Measurements from ENCODE around the gene COL9A3.

The COL9A3 gene

GRCh38 chr20:62880147-62880934 lies 63.5 kb downstream of the COL9A3 start:
- TF ChIP-seq CTCF (conservative IDR thresholded peaks at IDR 0.05; ENCODE audit: low read depth, low read length) = no peak
- no peak for DNase-seq (ENCODE audit: low read depth)
- H3K4me3 ChIP-seq (ENCODE audit: low read length) = no peak overlapping the region

GRCh38 chr20:62880935-62881661 lies 64.2 kb downstream of the COL9A3 start:
- no peak for TF ChIP-seq CTCF (conservative IDR thresholded peaks at IDR 0.05; ENCODE audit: low read depth, low read length)
- DNase-seq (ENCODE audit: low read depth) = no peak
- H3K4me3 ChIP-seq (ENCODE audit: low read length) = no peak overlapping the region

DNA sequence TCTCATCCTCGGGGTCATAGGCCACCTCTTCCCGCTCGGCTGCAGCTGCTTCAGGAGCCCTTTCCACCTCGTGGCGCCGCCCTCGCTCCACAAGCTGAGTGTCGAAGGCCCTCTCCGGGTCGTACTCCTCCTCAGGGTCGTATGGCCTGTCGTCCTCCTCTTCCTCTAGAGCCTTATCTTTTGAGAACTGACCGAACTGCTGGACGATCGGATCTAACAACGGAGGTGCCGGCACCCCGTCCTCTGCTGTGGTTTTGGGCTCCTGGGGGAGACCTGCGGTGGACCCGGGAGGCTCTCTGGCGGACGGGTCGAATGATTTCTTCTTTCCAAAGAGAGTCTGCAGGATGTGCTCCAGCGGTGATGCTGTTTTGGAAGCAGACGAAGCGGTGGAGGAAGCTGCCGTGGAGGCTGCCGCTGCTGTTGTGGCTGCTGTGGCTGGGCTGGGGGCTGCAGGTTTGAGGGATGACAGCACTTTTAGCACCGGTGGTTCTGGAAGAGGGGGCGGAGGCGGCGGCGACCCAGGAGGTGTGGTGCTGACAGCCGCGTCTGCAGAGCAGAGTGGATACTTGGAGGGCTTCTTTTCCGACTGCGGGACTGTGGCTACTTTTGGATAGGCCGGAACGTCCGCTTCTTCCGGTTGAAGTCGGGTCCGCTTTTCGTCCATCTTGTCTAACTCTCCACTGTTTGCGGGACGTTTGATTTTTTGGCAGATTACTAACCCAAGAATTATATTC lies 65.0 kb downstream of the COL9A3 start:
- no peak overlapping the region for H3K4me3 ChIP-seq (ENCODE audit: low read length)
- TF ChIP-seq CTCF (conservative IDR thresholded peaks at IDR 0.05; ENCODE audit: low read depth, low read length) = no peak
- no peak for DNase-seq (ENCODE audit: low read depth)

GRCh38 chr20:62882426-62882825 lies 65.6 kb downstream of the COL9A3 start:
- no peak overlapping the region for H3K4me3 ChIP-seq (ENCODE audit: low read length)
- TF ChIP-seq CTCF (conservative IDR thresholded peaks at IDR 0.05; ENCODE audit: low read depth, low read length) = no peak

GRCh38 chr20:62884556-62884955 lies 67.7 kb downstream of the COL9A3 start:
- no peak for TF ChIP-seq CTCF (conservative IDR thresholded peaks at IDR 0.05; ENCODE audit: low read depth, low read length)
- H3K4me3 ChIP-seq (ENCODE audit: low read length) = no peak overlapping the region
- no peak for DNase-seq (ENCODE audit: low read depth)

More at GRCh38 chr20:62882426-62882825, 65.6 kb downstream of the COL9A3 start:
- no peak for DNase-seq (ENCODE audit: low read depth)

DNA sequence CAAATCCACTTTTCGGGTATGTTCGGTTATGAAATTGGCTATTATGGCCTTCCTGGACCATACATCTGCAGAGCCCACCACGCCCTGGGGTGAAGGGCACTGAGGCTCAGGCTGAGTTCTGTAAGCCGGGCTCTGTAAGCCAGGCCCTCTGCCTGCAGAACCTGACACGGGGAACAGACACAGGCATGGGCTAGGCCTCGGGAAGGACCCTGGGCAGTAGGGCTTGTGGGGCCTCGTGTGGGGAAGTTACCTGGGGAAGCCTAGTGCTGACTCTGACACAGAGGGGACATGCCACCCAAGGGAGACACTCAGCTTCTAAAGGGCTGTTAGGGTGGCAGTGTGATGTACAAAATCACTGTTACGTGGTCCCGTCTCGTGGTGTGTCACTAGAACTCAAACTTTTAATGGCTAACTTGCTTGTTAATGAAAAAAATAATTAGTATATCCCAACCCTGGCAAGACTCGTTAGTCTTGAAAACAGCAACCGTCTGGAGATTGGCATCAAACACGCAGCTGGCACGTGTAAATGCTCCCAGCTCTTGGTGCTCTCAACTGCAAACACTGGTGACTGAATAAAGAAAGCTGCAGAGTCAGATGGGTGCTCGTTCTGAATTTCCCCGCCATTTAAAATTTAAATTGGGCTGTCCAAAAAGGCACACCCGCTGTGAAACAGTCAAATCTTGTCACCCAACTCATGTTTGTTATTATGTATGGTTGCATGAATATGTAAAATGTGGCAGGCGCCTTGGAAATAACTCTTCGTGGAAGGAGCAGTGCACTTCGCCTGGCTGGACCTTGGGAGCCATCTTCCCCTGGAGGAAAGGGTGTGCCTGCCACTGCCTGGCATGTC lies 68.4 kb downstream of the COL9A3 start:
- no peak overlapping the region for H3K4me3 ChIP-seq (ENCODE audit: low read length)
- TF ChIP-seq CTCF (conservative IDR thresholded peaks at IDR 0.05; ENCODE audit: low read depth, low read length) = no peak
- DNase-seq (ENCODE audit: low read depth) = no peak

All from retinal pigment epithelial cell (primary cell).